ENCODE data around the gene HNRNPUL1.

- TF ChIP-seq CTCF (IDR thresholded peaks at IDR 0.05) (peak in 1 of 2 donors; percentile 58), POLR2AphosphoS5 (IDR thresholded peaks at IDR 0.05) (no peak)
These were observed 57.6 kb downstream of the HNRNPUL1 start for GRCh38 chr19:41321600-41322270.

All from suprapubic skin (tissue), 3 donors.